HL-60 (cell line): ENCODE measurements around the gene ROR2.

ENCODE experiments used
- DNase-seq, 2 experiments: peaks; one replicate each; pipeline ENCODE4 v3.0.0-alpha.2; 2010 to 2020; ENCODE audit warnings: low read depth in 1 of 2, low spot score in 1 of 2
- H3K27ac ChIP-seq: fragments of 250-450 bp; sonication (Bioruptor Pico); replicated peaks from 2 replicates; pipeline ENCODE4 v1.5.1; 2020; ENCODE audit warnings: mild to moderate bottlenecking, moderate library complexity
- H3K27me3 ChIP-seq: fragments of 250-450 bp; sonication (Bioruptor Pico); 2 replicates; pipeline ENCODE4 v1.5.1; 2021; ENCODE audit warnings: mild to moderate bottlenecking, moderate library complexity; ENCODE audit not compliant: insufficient read depth, poor library complexity, severe bottlenecking
- H3K4me3 ChIP-seq: replicated peaks from 2 replicates; pipeline ENCODE4 v1.5.1; 2011; ENCODE audit warnings: mild to moderate bottlenecking, control low read depth, low read length; ENCODE audit not compliant: insufficient read depth
- CTCF ChIP-seq: IDR thresholded peaks from one replicate; pipeline ENCODE4 v1.5.1; 2011; ENCODE audit warnings: low read length, control low read depth, inconsistent platforms; ENCODE audit not compliant: insufficient read depth
- GABPA ChIP-seq: IDR thresholded peaks from 2 replicates; pipeline ENCODE4 v1.6.1; 2012; ENCODE audit warnings: low read depth
- POLR2AphosphoS5 ChIP-seq: IDR thresholded peaks from 2 replicates; pipeline ENCODE4 v1.6.1; 2012; ENCODE audit warnings: low read depth
- SPI1 ChIP-seq: IDR thresholded peaks from 2 replicates; pipeline ENCODE4 v1.6.1; 2012; ENCODE audit warnings: low read depth, mild to moderate bottlenecking, borderline replicate concordance
- TF ChIP-seq, protein P1 (sequence below): IDR thresholded peaks from 2 replicates; pipeline ENCODE4 v1.6.1; 2012; ENCODE audit warnings: low read depth; ENCODE audit not compliant: insufficient replicate concordance

Gene ROR2

DNA sequence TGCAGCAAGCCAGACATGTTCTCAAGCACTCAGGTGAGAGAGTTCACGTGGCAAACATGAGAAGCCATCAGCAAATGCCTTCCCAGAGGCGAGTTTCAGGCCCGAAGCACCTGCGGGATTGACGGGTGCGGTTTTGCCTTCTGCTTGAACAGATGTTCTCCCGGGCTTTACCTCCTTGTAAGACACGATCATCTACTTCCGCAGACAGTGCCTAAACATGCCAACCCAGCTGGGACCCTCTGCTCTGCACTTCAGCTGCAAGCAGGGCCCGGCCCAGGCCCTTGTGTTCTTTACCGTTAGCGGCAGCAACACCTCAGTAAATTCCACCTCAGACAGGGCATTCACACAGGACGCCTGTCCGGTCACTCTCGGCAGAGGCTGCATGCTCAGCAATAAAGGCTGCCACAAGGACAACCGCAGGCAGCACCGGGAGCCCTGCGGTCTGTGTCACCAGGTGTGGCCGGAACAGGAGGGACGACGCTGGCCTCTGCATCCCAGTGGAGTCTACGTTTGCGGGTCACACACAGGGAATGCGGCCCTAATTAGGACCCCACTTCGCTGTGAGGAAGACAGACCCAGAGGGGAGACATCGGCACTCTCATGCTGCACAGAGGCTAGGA, 139.6 kb downstream of the ROR2 start:
- TF ChIP-seq SPI1 (no peak), POLR2AphosphoS5 (no peak), CTCF (no peak), GABPA (no peak)
- TF ChIP-seq, protein P1, sequence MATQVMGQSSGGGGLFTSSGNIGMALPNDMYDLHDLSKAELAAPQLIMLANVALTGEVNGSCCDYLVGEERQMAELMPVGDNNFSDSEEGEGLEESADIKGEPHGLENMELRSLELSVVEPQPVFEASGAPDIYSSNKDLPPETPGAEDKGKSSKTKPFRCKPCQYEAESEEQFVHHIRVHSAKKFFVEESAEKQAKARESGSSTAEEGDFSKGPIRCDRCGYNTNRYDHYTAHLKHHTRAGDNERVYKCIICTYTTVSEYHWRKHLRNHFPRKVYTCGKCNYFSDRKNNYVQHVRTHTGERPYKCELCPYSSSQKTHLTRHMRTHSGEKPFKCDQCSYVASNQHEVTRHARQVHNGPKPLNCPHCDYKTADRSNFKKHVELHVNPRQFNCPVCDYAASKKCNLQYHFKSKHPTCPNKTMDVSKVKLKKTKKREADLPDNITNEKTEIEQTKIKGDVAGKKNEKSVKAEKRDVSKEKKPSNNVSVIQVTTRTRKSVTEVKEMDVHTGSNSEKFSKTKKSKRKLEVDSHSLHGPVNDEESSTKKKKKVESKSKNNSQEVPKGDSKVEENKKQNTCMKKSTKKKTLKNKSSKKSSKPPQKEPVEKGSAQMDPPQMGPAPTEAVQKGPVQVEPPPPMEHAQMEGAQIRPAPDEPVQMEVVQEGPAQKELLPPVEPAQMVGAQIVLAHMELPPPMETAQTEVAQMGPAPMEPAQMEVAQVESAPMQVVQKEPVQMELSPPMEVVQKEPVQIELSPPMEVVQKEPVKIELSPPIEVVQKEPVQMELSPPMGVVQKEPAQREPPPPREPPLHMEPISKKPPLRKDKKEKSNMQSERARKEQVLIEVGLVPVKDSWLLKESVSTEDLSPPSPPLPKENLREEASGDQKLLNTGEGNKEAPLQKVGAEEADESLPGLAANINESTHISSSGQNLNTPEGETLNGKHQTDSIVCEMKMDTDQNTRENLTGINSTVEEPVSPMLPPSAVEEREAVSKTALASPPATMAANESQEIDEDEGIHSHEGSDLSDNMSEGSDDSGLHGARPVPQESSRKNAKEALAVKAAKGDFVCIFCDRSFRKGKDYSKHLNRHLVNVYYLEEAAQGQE, result no peak
- H3K27ac ChIP-seq, result no peak overlapping the region
- H3K4me3 ChIP-seq, result no peak overlapping the region
- no peaks in the 10 kb centered on the region for H3K27me3 ChIP-seq
- DNase-seq, result no peak

- no peak overlapping the region for H3K4me3 ChIP-seq
- no peak overlapping the region for H3K27ac ChIP-seq
- H3K27me3 ChIP-seq, result no peaks in the 10 kb centered on the region
- DNase-seq, result no peak
- TF ChIP-seq SPI1 (no peak), GABPA (no peak), POLR2AphosphoS5 (no peak)
Observed at GRCh38 chr9:91809581-91810285, 140.3 kb downstream of the ROR2 start.

- H3K4me3 ChIP-seq, result no peak overlapping the region
- no peak overlapping the region for H3K27ac ChIP-seq
- DNase-seq, result no peak
- TF ChIP-seq, protein P1, result no peak
- no peak for TF ChIP-seq POLR2AphosphoS5
- no peak for TF ChIP-seq GABPA
- no peak for TF ChIP-seq SPI1
- TF ChIP-seq CTCF, result no peak
- no peaks in the 10 kb centered on the region for H3K27me3 ChIP-seq
Observed at GRCh38 chr9:91807643-91808246, 142.3 kb downstream of the ROR2 start.

DNA sequence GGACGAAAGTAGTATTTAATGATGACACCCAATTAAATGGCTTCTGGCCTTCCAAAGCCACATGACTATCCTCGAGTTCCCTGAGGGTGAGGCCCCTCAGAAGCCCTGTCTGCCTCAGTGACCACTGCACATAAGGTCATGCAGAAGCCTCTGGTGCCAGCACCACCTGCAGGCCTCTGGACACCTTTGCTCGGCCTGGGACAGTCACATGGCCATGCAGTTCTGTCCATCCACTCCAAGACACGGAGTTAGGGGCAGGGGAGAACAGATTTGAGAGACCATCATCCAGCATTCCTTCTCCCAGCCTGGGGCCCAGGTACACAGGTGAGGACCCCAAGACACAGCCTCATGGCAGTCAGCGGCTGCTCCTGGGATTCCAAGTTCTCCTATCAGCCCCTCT, 145.0 kb downstream of the ROR2 start:
- TF ChIP-seq POLR2AphosphoS5 (no peak), GABPA (no peak), CTCF (no peak), SPI1 (no peak)
- H3K27ac ChIP-seq, result no peak overlapping the region
- DNase-seq, result no peak
- H3K4me3 ChIP-seq, result no peak overlapping the region
- H3K27me3 ChIP-seq, result no peaks in the 10 kb centered on the region
